OCI-LY7 (cell line): ENCODE data around the gene DNAJC21.

Source experiments
- CTCF ChIP-seq: fragments of 200-600 bp; sonication (generic); conservative IDR thresholded peaks from 2 replicates; pipeline ENCODE4 v1.5.1; 2014; ENCODE audit warnings: mild to moderate bottlenecking, antibody characterized with exemption, low read length, moderate library complexity, mixed read lengths
- EZH2phosphoT487 ChIP-seq: fragments of 200-600 bp; sonication (generic); IDR thresholded peaks from 2 replicates; pipeline ENCODE4 v1.6.1; 2018; ENCODE audit warnings: low read depth, borderline replicate concordance, mild to moderate bottlenecking, mixed run types, antibody characterized with exemption, low read length, moderate library complexity, mixed read lengths

GRCh38 chr5:34996261-34996660 is 66.9 kb downstream of the DNAJC21 start:
- TF ChIP-seq CTCF (no peak), EZH2phosphoT487 (no peak)
